ENCODE data around the gene DCTN4. TPM values are rescaled to one million over a fixed set of nuclear protein-coding genes. Genes with fewer than 3 reads are reported as not detected.

DCTN4 gene
- total RNA-seq, 4 donors from 2014 or later, result 65.4 to 78.5 (median 72.8) TPM

DNA sequence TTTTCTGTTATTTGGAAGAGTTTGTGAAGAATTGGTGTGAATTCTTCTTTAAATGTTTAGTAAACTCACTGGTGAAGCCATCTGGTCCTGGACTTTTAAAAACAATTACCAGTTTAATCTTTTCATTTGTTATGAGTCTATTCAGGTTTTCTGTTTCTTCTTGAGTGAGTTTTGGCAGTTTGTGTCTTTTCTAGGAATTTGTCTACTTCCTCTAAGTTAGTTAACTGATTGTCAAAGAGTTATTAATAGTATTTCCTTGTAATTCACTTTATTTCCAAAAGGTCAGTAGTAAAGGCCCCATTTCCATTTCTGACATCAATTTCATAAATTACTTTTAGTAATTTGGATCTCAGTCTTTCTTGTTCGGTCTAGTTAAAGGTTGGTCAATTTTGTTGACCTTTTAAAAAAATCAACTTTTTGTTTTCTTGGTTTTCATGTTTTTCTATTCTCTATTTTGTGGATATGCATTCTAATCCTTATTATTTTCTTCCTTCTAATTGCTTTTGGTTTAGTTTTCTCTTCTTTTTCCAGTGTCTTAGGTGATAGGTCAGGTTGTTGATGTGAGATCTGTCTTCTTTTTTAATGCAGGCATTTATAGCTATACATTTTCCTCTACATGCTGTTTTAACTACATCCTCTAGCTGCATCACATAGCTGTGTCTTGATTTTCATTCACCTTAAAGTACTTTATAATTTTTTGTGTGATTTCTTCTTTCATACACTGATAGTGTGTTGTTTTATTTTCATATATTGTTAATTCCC lies 12.4 kb upstream of the DCTN4 start:
- DNase-seq, result no peak
- intact Hi-C loops (cut with DNase I), result no loop called here
- H3K4me3 ChIP-seq (replicated peaks in 1 of 3), result no peak overlapping the region
- H3K36me3 ChIP-seq, result no peaks in the 10 kb centered on the region
- no peak overlapping the region for H3K27ac ChIP-seq
- no peaks in the 10 kb centered on the region for H3K9me3 ChIP-seq
- no peak for TF ChIP-seq POLR2A (IDR thresholded peaks at IDR 0.05)
- TF ChIP-seq, protein P1, sequence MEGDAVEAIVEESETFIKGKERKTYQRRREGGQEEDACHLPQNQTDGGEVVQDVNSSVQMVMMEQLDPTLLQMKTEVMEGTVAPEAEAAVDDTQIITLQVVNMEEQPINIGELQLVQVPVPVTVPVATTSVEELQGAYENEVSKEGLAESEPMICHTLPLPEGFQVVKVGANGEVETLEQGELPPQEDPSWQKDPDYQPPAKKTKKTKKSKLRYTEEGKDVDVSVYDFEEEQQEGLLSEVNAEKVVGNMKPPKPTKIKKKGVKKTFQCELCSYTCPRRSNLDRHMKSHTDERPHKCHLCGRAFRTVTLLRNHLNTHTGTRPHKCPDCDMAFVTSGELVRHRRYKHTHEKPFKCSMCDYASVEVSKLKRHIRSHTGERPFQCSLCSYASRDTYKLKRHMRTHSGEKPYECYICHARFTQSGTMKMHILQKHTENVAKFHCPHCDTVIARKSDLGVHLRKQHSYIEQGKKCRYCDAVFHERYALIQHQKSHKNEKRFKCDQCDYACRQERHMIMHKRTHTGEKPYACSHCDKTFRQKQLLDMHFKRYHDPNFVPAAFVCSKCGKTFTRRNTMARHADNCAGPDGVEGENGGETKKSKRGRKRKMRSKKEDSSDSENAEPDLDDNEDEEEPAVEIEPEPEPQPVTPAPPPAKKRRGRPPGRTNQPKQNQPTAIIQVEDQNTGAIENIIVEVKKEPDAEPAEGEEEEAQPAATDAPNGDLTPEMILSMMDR (IDR thresholded peaks at IDR 0.05), result no peak
- H3K4me1 ChIP-seq, result no peaks in the 10 kb centered on the region
- H3K27me3 ChIP-seq, result no peaks in the 10 kb centered on the region
- 70 to 71% methylated on average over 1 of the region's 1 CpG for WGBS, 2 donors

DNA sequence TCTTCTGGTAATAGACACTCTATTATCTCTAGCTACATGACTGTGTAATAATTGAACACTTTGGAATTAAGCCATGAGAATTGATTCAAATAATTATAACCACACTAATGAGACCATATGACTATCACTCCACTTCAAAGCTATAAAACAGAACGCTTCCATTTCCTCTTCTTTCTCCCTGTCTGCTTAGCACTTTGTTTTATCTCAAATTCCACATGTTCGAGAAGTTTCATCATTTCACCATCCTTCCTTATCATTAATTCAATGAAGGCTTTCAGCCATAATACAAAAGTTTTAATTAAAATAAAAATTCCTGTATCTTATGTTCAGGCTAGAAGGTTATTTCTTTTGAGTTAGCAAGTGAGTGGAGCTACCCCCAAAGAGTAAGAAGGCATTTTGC lies 7.4 kb upstream of the DCTN4 start:
- no peaks in the 10 kb centered on the region for H3K9me3 ChIP-seq
- intact Hi-C loops (cut with DNase I), result no loop called here
- WGBS, 2 donors, result 74 to 83% methylated on average over 2 of the region's 2 CpGs
- no peak for DNase-seq
- TF ChIP-seq, protein P1 (IDR thresholded peaks at IDR 0.05), result no peak
- no peak for TF ChIP-seq POLR2A (IDR thresholded peaks at IDR 0.05)
- no peak overlapping the region for H3K27ac ChIP-seq
- H3K36me3 ChIP-seq, result no peaks in the 10 kb centered on the region
- H3K4me3 ChIP-seq (replicated peaks in 1 of 3), result no peak overlapping the region
- no peaks in the 10 kb centered on the region for H3K27me3 ChIP-seq
- peaks cover 0 to 13% of the 10 kb centered on the region in 2 donors for H3K4me1 ChIP-seq

DNA sequence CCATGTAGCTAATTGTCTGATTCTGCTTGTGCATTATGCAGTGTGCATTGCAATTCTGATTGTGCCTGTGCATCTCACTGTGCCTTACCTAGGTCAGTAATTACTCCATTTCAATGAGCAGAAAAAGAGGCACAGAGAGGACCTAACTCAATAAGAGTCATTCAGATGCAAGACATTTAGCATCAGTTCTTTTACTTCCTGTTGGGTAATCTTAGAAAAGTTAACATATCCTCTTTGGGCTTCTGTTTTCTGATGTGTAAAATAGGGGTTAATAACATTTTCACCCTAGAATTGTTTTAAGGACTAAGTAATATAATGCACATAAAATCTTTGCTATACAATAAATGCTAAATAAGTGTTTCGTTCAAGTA lies 7.0 kb upstream of the DCTN4 start:
- intact Hi-C loops (cut with DNase I), result no loop called here
- H3K27ac ChIP-seq, result no peak overlapping the region
- H3K4me1 ChIP-seq, result peaks cover 0 to 13% of the 10 kb centered on the region in 2 donors

DNA sequence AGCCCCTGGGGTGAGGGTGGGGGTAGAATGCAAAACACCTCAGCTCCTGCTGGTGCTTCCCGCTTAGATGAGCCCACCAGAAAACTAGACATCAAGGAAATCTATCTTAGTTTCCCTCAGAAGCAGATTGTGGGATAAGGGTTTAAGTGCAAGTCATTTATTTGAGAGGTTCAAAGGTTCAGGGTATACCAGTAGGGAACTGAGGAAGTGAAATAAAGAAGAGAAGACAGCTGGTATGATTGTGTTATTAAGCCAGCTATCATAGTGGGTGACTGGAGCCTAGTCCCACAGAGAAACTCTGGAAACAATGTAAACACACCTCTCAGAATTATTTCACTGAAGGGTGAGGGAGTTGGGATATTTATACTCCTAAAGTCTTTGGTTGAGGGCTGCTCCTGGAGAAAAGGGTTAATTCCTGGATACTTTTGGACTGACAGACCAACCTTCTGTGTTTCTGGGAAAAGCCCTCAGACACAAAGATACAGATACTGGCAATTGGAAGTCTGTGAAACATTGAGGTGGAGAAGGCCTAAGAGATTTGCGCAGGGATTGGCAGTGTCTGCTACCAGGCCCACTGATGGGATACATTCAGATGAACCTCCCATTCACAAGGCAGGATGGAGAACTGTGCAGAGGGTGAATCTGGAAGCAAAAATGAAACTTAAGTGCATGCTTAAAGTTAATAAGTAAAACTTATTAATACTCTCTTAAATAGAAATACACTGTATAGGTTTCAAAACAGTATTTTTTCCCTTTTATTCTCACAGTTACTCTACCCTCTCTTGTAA lies 6.4 kb upstream of the DCTN4 start:
- Histone ChIP-seq H3K4me1 (peaks cover 0 to 13% of the 10 kb centered on the region in 2 donors), H3K9me3 (no peaks in the 10 kb centered on the region), H3K36me3 (no peaks in the 10 kb centered on the region), H3K27me3 (no peaks in the 10 kb centered on the region), H3K4me3 (replicated peaks in 1 of 3) (no peak overlapping the region), H3K27ac (no peak overlapping the region)
- intact Hi-C loops (cut with DNase I), result no loop called here
- no peak for DNase-seq
- no peak for TF ChIP-seq POLR2A (IDR thresholded peaks at IDR 0.05)
- TF ChIP-seq, protein P1 (IDR thresholded peaks at IDR 0.05), result no peak
- WGBS, 2 donors, result 85 to 91% methylated on average over 2 of the region's 2 CpGs

More for the DNA sequence above, 7.0 kb upstream of the DCTN4 start:
- no peaks in the 10 kb centered on the region for H3K36me3 ChIP-seq
- H3K9me3 ChIP-seq, result no peaks in the 10 kb centered on the region
- H3K4me3 ChIP-seq (replicated peaks in 1 of 3), result no peak overlapping the region
- TF ChIP-seq, protein P1 (IDR thresholded peaks at IDR 0.05), result no peak
- no peak for TF ChIP-seq POLR2A (IDR thresholded peaks at IDR 0.05)
- H3K27me3 ChIP-seq, result no peaks in the 10 kb centered on the region
- 93 to 94% methylated on average over 1 of the region's 1 CpG for WGBS, 2 donors
- no peak for DNase-seq

DNA sequence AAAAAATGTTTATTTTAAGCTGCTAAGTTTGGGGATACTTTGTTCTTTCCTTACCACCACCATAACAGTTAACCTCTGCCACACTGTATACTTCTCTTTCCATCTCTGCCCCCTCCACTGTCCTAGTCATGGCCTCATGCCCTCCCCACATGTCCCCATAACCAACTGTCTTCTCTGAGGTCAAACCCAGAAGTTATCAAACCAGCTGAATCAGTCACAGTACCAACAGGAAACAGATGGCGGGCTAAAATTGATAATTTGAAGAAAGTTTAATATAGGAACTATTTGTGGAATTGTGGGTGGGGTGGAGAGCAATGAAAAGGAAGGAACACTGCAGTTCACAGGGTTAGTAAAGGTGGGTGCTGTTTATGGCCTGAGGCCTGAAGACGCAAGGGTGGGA lies 5.7 kb upstream of the DCTN4 start:
- Histone ChIP-seq H3K9me3 (no peaks in the 10 kb centered on the region), H3K36me3 (no peaks in the 10 kb centered on the region), H3K27me3 (no peaks in the 10 kb centered on the region), H3K4me3 (replicated peaks in 1 of 3) (no peak overlapping the region), H3K4me1 (peaks cover 0 to 13% of the 10 kb centered on the region in 2 donors), H3K27ac (no peak overlapping the region)
- TF ChIP-seq, protein P1 (IDR thresholded peaks at IDR 0.05), result no peak
- TF ChIP-seq POLR2A (IDR thresholded peaks at IDR 0.05), result no peak
- WGBS, 2 donors, result 88 to 92% methylated on average over 2 of the region's 2 CpGs
- no peak for DNase-seq
- intact Hi-C loops (cut with DNase I), result no loop called here

Data from thyroid gland (tissue), 4 donors.